Measurements from ENCODE around the gene ATG2A. TPM values are rescaled to one million over a fixed set of nuclear protein-coding genes. Genes with fewer than 3 reads are reported as not detected.

ATG2A gene
- total RNA-seq, 1 experiment from 2014 or later = 28.8 TPM

DNA sequence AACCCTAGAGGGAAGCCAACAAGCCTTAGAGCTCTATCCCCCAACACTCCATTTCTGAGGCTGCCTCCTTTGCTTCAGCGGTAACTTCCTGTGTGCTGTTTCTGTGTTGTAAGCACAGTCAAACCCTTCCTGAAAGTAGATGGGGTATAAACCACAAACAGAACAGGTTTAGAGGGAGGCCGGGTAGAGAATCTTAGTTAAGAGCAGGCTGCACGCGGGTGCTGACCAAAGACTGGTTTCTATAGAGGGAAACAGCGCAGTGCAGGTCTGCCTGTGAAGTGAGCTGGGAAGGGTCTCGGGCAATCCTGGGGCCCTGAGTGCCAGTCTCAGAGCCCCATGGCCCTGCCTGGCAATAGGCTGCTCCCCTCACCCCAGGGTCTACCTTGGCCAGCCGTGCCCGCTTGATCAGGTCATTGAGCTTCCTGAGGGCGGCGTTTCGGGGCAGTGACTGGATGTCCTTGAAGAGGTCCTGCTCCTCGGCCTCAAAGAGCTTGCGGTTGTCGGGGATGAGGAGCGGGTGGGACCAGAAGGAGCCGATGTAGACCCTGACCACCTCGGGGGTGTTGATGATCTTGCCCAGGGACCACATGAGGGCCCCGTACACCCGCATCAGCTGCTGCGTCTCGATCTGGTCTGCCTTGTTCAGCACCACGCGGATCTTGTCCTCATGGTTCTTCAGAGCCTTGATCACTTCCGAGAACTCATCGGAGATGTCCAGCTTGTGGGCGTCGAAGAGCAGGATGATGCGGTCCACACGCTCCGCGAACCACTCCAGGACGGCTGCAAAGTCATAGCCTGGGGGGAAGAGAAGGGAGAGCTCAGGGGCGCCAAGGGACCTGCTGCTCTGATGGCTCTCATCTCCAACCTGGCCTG is 57.2 kb downstream of the ATG2A start:
- H3K27me3 ChIP-seq (ENCODE audit: control insufficient read depth, insufficient read depth, low read length) = no peaks in the 10 kb centered on the region
- ATAC-seq (no peak), DNase-seq (ENCODE audit: low read depth, low spot score) (no peak)
- H3K27ac ChIP-seq (ENCODE audit: low read length) = peak overlapping the region; percentile 4
- TF ChIP-seq CTCF (IDR thresholded peaks at IDR 0.05) = no peak
- no peak for TF ChIP-seq POLR2AphosphoS5 (IDR thresholded peaks at IDR 0.05; ENCODE audit: low read depth, low read length)
- TF ChIP-seq TCF7L2 (IDR thresholded peaks at IDR 0.05; ENCODE audit: low read depth, low read length) = no peak
- TF ChIP-seq, protein P1, sequence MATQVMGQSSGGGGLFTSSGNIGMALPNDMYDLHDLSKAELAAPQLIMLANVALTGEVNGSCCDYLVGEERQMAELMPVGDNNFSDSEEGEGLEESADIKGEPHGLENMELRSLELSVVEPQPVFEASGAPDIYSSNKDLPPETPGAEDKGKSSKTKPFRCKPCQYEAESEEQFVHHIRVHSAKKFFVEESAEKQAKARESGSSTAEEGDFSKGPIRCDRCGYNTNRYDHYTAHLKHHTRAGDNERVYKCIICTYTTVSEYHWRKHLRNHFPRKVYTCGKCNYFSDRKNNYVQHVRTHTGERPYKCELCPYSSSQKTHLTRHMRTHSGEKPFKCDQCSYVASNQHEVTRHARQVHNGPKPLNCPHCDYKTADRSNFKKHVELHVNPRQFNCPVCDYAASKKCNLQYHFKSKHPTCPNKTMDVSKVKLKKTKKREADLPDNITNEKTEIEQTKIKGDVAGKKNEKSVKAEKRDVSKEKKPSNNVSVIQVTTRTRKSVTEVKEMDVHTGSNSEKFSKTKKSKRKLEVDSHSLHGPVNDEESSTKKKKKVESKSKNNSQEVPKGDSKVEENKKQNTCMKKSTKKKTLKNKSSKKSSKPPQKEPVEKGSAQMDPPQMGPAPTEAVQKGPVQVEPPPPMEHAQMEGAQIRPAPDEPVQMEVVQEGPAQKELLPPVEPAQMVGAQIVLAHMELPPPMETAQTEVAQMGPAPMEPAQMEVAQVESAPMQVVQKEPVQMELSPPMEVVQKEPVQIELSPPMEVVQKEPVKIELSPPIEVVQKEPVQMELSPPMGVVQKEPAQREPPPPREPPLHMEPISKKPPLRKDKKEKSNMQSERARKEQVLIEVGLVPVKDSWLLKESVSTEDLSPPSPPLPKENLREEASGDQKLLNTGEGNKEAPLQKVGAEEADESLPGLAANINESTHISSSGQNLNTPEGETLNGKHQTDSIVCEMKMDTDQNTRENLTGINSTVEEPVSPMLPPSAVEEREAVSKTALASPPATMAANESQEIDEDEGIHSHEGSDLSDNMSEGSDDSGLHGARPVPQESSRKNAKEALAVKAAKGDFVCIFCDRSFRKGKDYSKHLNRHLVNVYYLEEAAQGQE (IDR thresholded peaks at IDR 0.05; ENCODE audit: insufficient read depth in 1 of 2, low read depth in 2 of 2, low read length in 1 of 2) = no peak
- BruUV-seq (replicated peaks) = no TSS peak
- no peaks in the 10 kb centered on the region for H3K9me3 ChIP-seq (ENCODE audit: control insufficient read depth, insufficient read depth, low read depth, low read length)
- in situ Hi-C loops (cut with HindIII; ENCODE audit: low pct_unique_long_range_greater_than_20kb, low sequenced_read_pairs) = no loop called here
- no peaks in the 10 kb centered on the region; the same call in 1 of the 2 replicates for H3K36me3 ChIP-seq (ENCODE audit: control insufficient read depth, insufficient read depth, low read length)
- intact Hi-C loops (cut with micrococcal nuclease; ENCODE audit: unreplicated experiment) = no loop called here
- CTCF ChIA-PET = interaction anchor here (1.5 to 2.0 kb wide), 2 partner anchors 13 to 18 kb away, joined by 3 to 5 read pairs; no protein-coding TSS in a partner anchor
- H3K4me3 ChIP-seq (ENCODE audit: low read depth in 2 of 2, low read length in 2 of 2) = no peak overlapping the region
- peaks cover 64% of the 10 kb centered on the region for H3K4me1 ChIP-seq (ENCODE audit: control insufficient read depth, insufficient read depth, low read length)
- POLR2A ChIA-PET = no interaction called here

- ChIA-PET CTCF (interaction anchor here (2.0 kb wide), 1 partner anchor 12 kb away, joined by 5 read pairs; no protein-coding TSS in a partner anchor), POLR2A (interaction anchor here (0.6 kb wide), 1 partner anchor 9 kb away, joined by 3 read pairs; no protein-coding TSS in a partner anchor)
- DNase-seq (ENCODE audit: low read depth, low spot score) = no peak
- Histone ChIP-seq H3K4me3 (ENCODE audit: low read depth in 2 of 2, low read length in 2 of 2) (no peak overlapping the region), H3K27me3 (ENCODE audit: control insufficient read depth, insufficient read depth, low read length) (no peaks in the 10 kb centered on the region), H3K27ac (ENCODE audit: low read length) (peak overlapping the region; percentile 4), H3K9me3 (ENCODE audit: control insufficient read depth, insufficient read depth, low read depth, low read length) (no peaks in the 10 kb centered on the region), H3K36me3 (ENCODE audit: control insufficient read depth, insufficient read depth, low read length) (no peaks in the 10 kb centered on the region; the same call in 1 of the 2 replicates), H3K4me1 (ENCODE audit: control insufficient read depth, insufficient read depth, low read length) (peaks cover 64% of the 10 kb centered on the region)
- no peak for TF ChIP-seq SIN3A (IDR thresholded peaks at IDR 0.05; ENCODE audit: borderline replicate concordance, insufficient read depth, low read depth, low read length)
- no peak for TF ChIP-seq CTCF (IDR thresholded peaks at IDR 0.05)
- TF ChIP-seq, protein P1 (IDR thresholded peaks at IDR 0.05; ENCODE audit: insufficient read depth in 1 of 2, low read depth in 2 of 2, low read length in 1 of 2) = no peak
- TF ChIP-seq POLR2AphosphoS5 (IDR thresholded peaks at IDR 0.05; ENCODE audit: low read depth, low read length) = no peak
- no peak for TF ChIP-seq TCF7L2 (IDR thresholded peaks at IDR 0.05; ENCODE audit: low read depth, low read length)
- ATAC-seq = no peak
- intact Hi-C loops (cut with micrococcal nuclease; ENCODE audit: unreplicated experiment) = no loop called here
- in situ Hi-C loops (cut with HindIII; ENCODE audit: low pct_unique_long_range_greater_than_20kb, low sequenced_read_pairs) = no loop called here
- BruUV-seq (replicated peaks) = no TSS peak
These were observed 58.3 kb downstream of the ATG2A start for GRCh38 chr11:64858467-64859263.

Data from Panc1 (cell line).